GM19240 (cell line): ENCODE results near the gene OLFM3.

ENCODE experiments used
- DNase-seq: peaks from one replicate; pipeline ENCODE4 v3.0.0; 2011; ENCODE audit warnings: low spot score; ENCODE audit not compliant: insufficient read length

Gene OLFM3

GRCh38 chr1:101849356-101849755, 147.4 kb downstream of the OLFM3 start:
- DNase-seq = no peak

GRCh38 chr1:101847626-101848025, 149.1 kb downstream of the OLFM3 start:
- DNase-seq = no peak

GRCh38 chr1:101846820-101847219, 149.9 kb downstream of the OLFM3 start:
- no peak for DNase-seq

- DNase-seq = no peak
These were observed 153.6 kb downstream of the OLFM3 start for GRCh38 chr1:101843160-101843559.

GRCh38 chr1:101841824-101842223, 154.9 kb downstream of the OLFM3 start:
- DNase-seq = no peak

- no peak for DNase-seq
These were observed 160.7 kb downstream of the OLFM3 start for GRCh38 chr1:101835988-101836387.

- no peak for DNase-seq
These were observed 163.4 kb downstream of the OLFM3 start for GRCh38 chr1:101833312-101833711.

GRCh38 chr1:101826416-101826815, 170.3 kb downstream of the OLFM3 start:
- DNase-seq = no peak

- DNase-seq = no peak
These were observed 176.7 kb downstream of the OLFM3 start for GRCh38 chr1:101820071-101820470.

- DNase-seq = no peak
These were observed 180.5 kb downstream of the OLFM3 start for GRCh38 chr1:101816262-101816661.

GRCh38 chr1:101798417-101798816, 198.3 kb downstream of the OLFM3 start:
- DNase-seq = no peak

- DNase-seq = no peak
These were observed 199.0 kb downstream of the OLFM3 start for GRCh38 chr1:101797722-101798121.

GRCh38 chr1:101781201-101781831, 215.4 kb downstream of the OLFM3 start:
- no peak for DNase-seq

GRCh38 chr1:101769520-101769919, 227.2 kb downstream of the OLFM3 start:
- DNase-seq = no peak

- DNase-seq = no peak
These were observed 238.7 kb downstream of the OLFM3 start for GRCh38 chr1:101757985-101758384.

GRCh38 chr1:101756411-101756810, 240.3 kb downstream of the OLFM3 start:
- no peak for DNase-seq
